Endothelial cell of umbilical vein (primary cell): Measurements from ENCODE around the gene ZNF462.

Source experiments
- EZH2 ChIP-seq: IDR thresholded peaks from 2 replicates; pipeline ENCODE4 v1.6.1; 2012; ENCODE audit warnings: borderline replicate concordance, low read depth, mild to moderate bottlenecking, moderate library complexity, low read length, inconsistent platforms; ENCODE audit not compliant: severe bottlenecking
- FOS ChIP-seq: IDR thresholded peaks from 2 replicates; pipeline ENCODE4 v1.6.1; 2011; ENCODE audit warnings: mild to moderate bottlenecking, low read length, moderate library complexity, borderline replicate concordance; ENCODE audit not compliant: insufficient read depth
- GATA2 ChIP-seq: IDR thresholded peaks from 2 replicates; pipeline ENCODE4 v1.7.0; 2011; ENCODE audit warnings: low read depth, mild to moderate bottlenecking, moderate library complexity, mixed read lengths, low read length; ENCODE audit not compliant: insufficient read length, insufficient read depth
- JUN ChIP-seq: IDR thresholded peaks from 2 replicates; pipeline ENCODE4 v1.6.1; 2011; ENCODE audit warnings: borderline replicate concordance, low read depth; ENCODE audit not compliant: insufficient read length, insufficient read depth
- POLR2A ChIP-seq: IDR thresholded peaks from 2 replicates; pipeline ENCODE4 v1.6.1; 2012; ENCODE audit warnings: low read depth, mild to moderate bottlenecking, control low read depth, low read length
- POLR2AphosphoS5 ChIP-seq: IDR thresholded peaks from 2 replicates; pipeline ENCODE4 v1.6.1; 2012; ENCODE audit warnings: low read depth, mild to moderate bottlenecking, control low read depth, low read length, moderate library complexity; ENCODE audit not compliant: insufficient read depth
- TF ChIP-seq, protein P1 (sequence below), 2 donors: IDR thresholded peaks; 1 replicate in 1 of 2; 2 replicates in 1 of 2; pipeline ENCODE4 v1.5.1; 2011; ENCODE audit warnings: low read length in 2 of 2, mild to moderate bottlenecking in 2 of 2, moderate library complexity in 2 of 2, control low read depth in 1 of 2, inconsistent platforms in 1 of 2, low read depth in 1 of 2; ENCODE audit not compliant: insufficient read depth in 1 of 2; ENCODE audit errors: extremely low read depth in 1 of 2
- TF ChIP-seq, protein P2 (sequence below): IDR thresholded peaks from 2 replicates; pipeline ENCODE4 v1.6.1; 2011; ENCODE audit not compliant: insufficient read depth, insufficient read length

DNA sequence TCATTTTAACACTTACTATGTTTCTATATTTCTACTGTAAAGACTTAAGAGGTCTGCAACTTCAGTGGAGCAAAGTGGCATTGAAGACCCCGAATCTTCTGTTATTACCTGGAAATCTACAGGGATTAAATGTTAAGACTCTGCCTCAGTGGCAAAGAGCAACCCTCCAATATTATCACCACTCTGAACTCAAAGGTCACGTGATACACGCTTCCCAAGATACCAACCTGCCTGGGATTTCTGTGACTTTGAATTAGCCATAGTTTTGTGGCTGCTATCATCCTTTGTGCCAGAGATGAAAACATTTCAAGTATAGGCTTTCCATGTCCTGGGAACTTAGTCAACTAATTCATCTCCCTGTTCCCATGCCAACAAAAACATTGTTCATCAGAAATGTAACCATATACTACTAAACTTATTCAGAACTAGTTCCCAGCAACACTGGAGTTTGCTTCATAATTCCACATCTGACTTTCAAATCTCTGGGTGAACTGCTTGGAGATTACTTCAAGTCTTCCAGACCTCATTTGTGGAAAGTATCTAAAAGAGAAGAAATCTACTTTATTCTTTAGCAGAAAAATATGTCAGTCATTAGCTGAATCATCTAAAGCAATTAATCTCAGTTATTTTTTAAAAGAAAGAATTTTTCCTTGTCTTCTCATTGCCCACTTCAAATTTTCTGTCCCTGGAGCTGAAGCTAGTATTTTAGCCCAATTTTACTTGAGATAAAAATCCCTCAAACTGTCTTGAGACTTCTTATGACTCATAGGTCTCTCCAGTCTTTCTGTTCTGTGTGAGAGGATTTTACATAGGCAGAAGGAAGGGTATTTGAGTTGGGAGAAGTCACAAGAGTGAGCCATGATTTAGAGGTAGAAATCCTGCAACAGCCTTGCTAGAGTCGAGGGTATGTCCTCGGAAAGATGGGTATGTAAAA lies 83.0 kb downstream of the ZNF462 start:
- TF ChIP-seq, protein P1, sequence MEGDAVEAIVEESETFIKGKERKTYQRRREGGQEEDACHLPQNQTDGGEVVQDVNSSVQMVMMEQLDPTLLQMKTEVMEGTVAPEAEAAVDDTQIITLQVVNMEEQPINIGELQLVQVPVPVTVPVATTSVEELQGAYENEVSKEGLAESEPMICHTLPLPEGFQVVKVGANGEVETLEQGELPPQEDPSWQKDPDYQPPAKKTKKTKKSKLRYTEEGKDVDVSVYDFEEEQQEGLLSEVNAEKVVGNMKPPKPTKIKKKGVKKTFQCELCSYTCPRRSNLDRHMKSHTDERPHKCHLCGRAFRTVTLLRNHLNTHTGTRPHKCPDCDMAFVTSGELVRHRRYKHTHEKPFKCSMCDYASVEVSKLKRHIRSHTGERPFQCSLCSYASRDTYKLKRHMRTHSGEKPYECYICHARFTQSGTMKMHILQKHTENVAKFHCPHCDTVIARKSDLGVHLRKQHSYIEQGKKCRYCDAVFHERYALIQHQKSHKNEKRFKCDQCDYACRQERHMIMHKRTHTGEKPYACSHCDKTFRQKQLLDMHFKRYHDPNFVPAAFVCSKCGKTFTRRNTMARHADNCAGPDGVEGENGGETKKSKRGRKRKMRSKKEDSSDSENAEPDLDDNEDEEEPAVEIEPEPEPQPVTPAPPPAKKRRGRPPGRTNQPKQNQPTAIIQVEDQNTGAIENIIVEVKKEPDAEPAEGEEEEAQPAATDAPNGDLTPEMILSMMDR (IDR thresholded peaks at IDR 0.05; ENCODE audit: extremely low read depth in 1 of 2, insufficient read depth in 1 of 2, low read depth in 1 of 2, low read length in 2 of 2), result no peak
- no peak for TF ChIP-seq POLR2AphosphoS5
- TF ChIP-seq EZH2, result no peak
- peak; percentile 20 for TF ChIP-seq FOS
- TF ChIP-seq POLR2A, result no peak
- no peak for TF ChIP-seq GATA2
- TF ChIP-seq, protein P2, sequence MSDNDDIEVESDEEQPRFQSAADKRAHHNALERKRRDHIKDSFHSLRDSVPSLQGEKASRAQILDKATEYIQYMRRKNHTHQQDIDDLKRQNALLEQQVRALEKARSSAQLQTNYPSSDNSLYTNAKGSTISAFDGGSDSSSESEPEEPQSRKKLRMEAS, result no peak
- peak; percentile 2 for TF ChIP-seq JUN
